Mucosa of descending colon (tissue), 3 donors: ENCODE measurements around the gene CREB5. TPM values are rescaled to one million over a fixed set of nuclear protein-coding genes. Genes with fewer than 3 reads are reported as not detected.

Source experiments
- ATAC-seq: fragments of 200-7000 bp; cut with Tn5 transposase; one replicate; pipeline ENCODE4 v1.9.1; 2020; ENCODE audit warnings: mild to moderate bottlenecking, moderate library complexity
- DNase-seq, 3 donors: peaks; one replicate each; pipeline ENCODE4 v3.0.0-alpha.2; 2020
- H3K36me3 ChIP-seq: fragments of 200-600 bp; one replicate; pipeline ENCODE4 v1.8.0; 2021; ENCODE audit warnings: low read depth, mild to moderate bottlenecking
- H3K4me1 ChIP-seq: fragments of 200-600 bp; one replicate; pipeline ENCODE4 v1.8.0; 2021; ENCODE audit warnings: low read depth, mild to moderate bottlenecking
- H3K4me3 ChIP-seq: fragments of 200-600 bp; one replicate; pipeline ENCODE4 v1.8.0; 2021; ENCODE audit warnings: mild to moderate bottlenecking
- H3K9me3 ChIP-seq: fragments of 200-600 bp; one replicate; pipeline ENCODE4 v1.8.0; 2021; ENCODE audit warnings: mild to moderate bottlenecking
- CTCF ChIP-seq: fragments of 200-600 bp; IDR thresholded peaks from one replicate; pipeline ENCODE4 v1.8.0; 2022; ENCODE audit warnings: antibody characterized with exemption, mild to moderate bottlenecking
- intact Hi-C, 2 donors: fragments of 100-400 bp; cut with DNase I in 1 of 2; cut with micrococcal nuclease in 1 of 2; formaldehyde crosslinking; loops; one replicate each; pipeline versions ENCODE4 v1.11.0 to v1.11.1; 2022; cut with DNase I, micrococcal nuclease
- total RNA-seq, 3 donors: library from RNA; stranded (reverse); fragmentation: NEBNext Ultra II Directional in 2 of 3; extraction: Animal tissue kit (Norgen Biotek cat#: 25700) in 2 of 3; gene quantifications; one replicate each; pipeline versions ENCODE4 v1.2.1 to v1.2.4, GENCODE V29; 2021 to 2023
- donor health status: DM: no; HTN: no; CAD: no; lungs with moderate emphysema.
- donor health status: DM: no; HTN: no; CAD: no.
- donor health status: DM: no; HTN: yes; CAD: no.

Gene CREB5
- total RNA-seq, 3 donors from 2014 or later, result 0.61 to 5.4 (median 1.9) TPM

GRCh38 chr7:28554802-28555471 is 142.6 kb downstream of the CREB5 start:
- no peak for TF ChIP-seq CTCF
- intact Hi-C loops, result no loop called here
- H3K4me1 ChIP-seq, result no peaks in the 10 kb centered on the region
- no peak for ATAC-seq
- H3K4me3 ChIP-seq, result no peak overlapping the region
- H3K36me3 ChIP-seq, result no peaks in the 10 kb centered on the region
- H3K9me3 ChIP-seq, result no peaks in the 10 kb centered on the region
- no peak for DNase-seq

GRCh38 chr7:28556025-28556424 is 143.7 kb downstream of the CREB5 start:
- ATAC-seq (no peak), DNase-seq (no peak)
- no peaks in the 10 kb centered on the region for H3K36me3 ChIP-seq
- H3K9me3 ChIP-seq, result no peaks in the 10 kb centered on the region
- H3K4me3 ChIP-seq, result no peak overlapping the region
- intact Hi-C loops, result no loop called here
- no peak for TF ChIP-seq CTCF
- H3K4me1 ChIP-seq, result no peaks in the 10 kb centered on the region

GRCh38 chr7:28556671-28557070 is 144.4 kb downstream of the CREB5 start:
- no peak for DNase-seq
- Histone ChIP-seq H3K4me3 (no peak overlapping the region), H3K9me3 (no peaks in the 10 kb centered on the region), H3K4me1 (no peaks in the 10 kb centered on the region), H3K36me3 (no peaks in the 10 kb centered on the region)
- TF ChIP-seq CTCF, result no peak
- no peak for ATAC-seq
- intact Hi-C loops, result no loop called here

- Histone ChIP-seq H3K9me3 (no peaks in the 10 kb centered on the region), H3K4me1 (no peaks in the 10 kb centered on the region), H3K36me3 (no peaks in the 10 kb centered on the region), H3K4me3 (no peak overlapping the region)
- ATAC-seq, result no peak
- intact Hi-C loops, result no loop called here
- no peak for TF ChIP-seq CTCF
- no peak for DNase-seq
Observed at GRCh38 chr7:28558236-28558635, 145.9 kb downstream of the CREB5 start.

GRCh38 chr7:28560767-28561166 is 148.4 kb downstream of the CREB5 start:
- H3K9me3 ChIP-seq, result no peaks in the 10 kb centered on the region
- H3K4me1 ChIP-seq, result no peaks in the 10 kb centered on the region
- H3K4me3 ChIP-seq, result no peak overlapping the region
- TF ChIP-seq CTCF, result no peak
- no peak for ATAC-seq
- intact Hi-C loops, result no loop called here
- no peak for DNase-seq
- H3K36me3 ChIP-seq, result no peaks in the 10 kb centered on the region

GRCh38 chr7:28564033-28564432 is 151.7 kb downstream of the CREB5 start:
- no peaks in the 10 kb centered on the region for H3K9me3 ChIP-seq
- no peak overlapping the region for H3K4me3 ChIP-seq
- TF ChIP-seq CTCF, result no peak
- H3K36me3 ChIP-seq, result no peaks in the 10 kb centered on the region
- DNase-seq (no peak), ATAC-seq (no peak)
- intact Hi-C loops, result no loop called here
- no peaks in the 10 kb centered on the region for H3K4me1 ChIP-seq
